Measurements from ENCODE around the gene SLC35G6. TPM values are rescaled to one million over a fixed set of nuclear protein-coding genes. Genes with fewer than 3 reads are reported as not detected.

SLC35G6 gene
- total and polyA plus RNA-seq, 2 experiments from 2014 or later = 0.16 TPM; not detected in 1

- TF ChIP-seq, protein P1, sequence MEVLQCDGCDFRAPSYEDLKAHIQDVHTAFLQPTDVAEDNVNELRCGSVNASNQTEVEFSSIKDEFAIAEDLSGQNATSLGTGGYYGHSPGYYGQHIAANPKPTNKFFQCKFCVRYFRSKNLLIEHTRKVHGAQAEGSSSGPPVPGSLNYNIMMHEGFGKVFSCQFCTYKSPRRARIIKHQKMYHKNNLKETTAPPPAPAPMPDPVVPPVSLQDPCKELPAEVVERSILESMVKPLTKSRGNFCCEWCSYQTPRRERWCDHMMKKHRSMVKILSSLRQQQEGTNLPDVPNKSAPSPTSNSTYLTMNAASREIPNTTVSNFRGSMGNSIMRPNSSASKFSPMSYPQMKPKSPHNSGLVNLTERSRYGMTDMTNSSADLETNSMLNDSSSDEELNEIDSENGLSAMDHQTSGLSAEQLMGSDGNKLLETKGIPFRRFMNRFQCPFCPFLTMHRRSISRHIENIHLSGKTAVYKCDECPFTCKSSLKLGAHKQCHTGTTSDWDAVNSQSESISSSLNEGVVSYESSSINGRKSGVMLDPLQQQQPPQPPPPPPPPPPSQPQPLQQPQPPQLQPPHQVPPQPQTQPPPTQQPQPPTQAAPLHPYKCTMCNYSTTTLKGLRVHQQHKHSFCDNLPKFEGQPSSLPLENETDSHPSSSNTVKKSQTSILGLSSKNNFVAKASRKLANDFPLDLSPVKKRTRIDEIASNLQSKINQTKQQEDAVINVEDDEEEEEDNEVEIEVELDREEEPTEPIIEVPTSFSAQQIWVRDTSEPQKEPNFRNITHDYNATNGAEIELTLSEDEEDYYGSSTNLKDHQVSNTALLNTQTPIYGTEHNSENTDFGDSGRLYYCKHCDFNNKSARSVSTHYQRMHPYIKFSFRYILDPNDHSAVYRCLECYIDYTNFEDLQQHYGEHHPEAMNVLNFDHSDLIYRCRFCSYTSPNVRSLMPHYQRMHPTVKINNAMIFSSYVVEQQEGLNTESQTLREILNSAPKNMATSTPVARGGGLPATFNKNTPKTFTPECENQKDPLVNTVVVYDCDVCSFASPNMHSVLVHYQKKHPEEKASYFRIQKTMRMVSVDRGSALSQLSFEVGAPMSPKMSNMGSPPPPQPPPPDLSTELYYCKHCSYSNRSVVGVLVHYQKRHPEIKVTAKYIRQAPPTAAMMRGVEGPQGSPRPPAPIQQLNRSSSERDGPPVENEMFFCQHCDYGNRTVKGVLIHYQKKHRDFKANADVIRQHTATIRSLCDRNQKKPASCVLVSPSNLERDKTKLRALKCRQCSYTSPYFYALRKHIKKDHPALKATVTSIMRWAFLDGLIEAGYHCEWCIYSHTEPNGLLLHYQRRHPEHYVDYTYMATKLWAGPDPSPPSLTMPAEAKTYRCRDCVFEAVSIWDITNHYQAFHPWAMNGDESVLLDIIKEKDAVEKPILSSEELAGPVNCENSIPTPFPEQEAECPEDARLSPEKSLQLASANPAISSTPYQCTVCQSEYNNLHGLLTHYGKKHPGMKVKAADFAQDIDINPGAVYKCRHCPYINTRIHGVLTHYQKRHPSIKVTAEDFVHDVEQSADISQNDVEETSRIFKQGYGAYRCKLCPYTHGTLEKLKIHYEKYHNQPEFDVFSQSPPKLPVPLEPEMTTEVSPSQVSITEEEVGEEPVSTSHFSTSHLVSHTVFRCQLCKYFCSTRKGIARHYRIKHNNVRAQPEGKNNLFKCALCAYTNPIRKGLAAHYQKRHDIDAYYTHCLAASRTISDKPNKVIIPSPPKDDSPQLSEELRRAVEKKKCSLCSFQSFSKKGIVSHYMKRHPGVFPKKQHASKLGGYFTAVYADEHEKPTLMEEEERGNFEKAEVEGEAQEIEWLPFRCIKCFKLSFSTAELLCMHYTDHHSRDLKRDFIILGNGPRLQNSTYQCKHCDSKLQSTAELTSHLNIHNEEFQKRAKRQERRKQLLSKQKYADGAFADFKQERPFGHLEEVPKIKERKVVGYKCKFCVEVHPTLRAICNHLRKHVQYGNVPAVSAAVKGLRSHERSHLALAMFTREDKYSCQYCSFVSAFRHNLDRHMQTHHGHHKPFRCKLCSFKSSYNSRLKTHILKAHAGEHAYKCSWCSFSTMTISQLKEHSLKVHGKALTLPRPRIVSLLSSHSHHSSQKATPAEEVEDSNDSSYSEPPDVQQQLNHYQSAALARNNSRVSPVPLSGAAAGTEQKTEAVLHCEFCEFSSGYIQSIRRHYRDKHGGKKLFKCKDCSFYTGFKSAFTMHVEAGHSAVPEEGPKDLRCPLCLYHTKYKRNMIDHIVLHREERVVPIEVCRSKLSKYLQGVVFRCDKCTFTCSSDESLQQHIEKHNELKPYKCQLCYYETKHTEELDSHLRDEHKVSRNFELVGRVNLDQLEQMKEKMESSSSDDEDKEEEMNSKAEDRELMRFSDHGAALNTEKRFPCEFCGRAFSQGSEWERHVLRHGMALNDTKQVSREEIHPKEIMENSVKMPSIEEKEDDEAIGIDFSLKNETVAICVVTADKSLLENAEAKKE (CRISPR knock-in tag; IDR thresholded peaks at IDR 0.05) = no peak
- TF ChIP-seq NANOG (IDR thresholded peaks at IDR 0.05; ENCODE audit: borderline replicate concordance) = no peak
These were observed 30.9 kb downstream of the SLC35G6 start (continued) for GRCh38 chr17:7512105-7512504.

- H4K20me1 ChIP-seq (replicated peaks; ENCODE audit: insufficient read depth) = no peaks in the 10 kb centered on the region
- no peak for TF ChIP-seq EZH2 (IDR thresholded peaks at IDR 0.05; ENCODE audit: low read depth, unreplicated experiment)
- H3F3A ChIP-seq (replicated peaks; ENCODE audit: low read depth) = 0 out of 2 replicates have a peak, but pooled peaks cover 2% of the 10 kb centered on the region
- H3K27me3 ChIP-seq (ENCODE audit: insufficient read depth) = no peaks in the 10 kb centered on the region
- no peak overlapping the region for H3K27ac ChIP-seq (ENCODE audit: low read depth)
- H3K4me1 Mint-ChIP-seq = 0 out of 3 replicates have a peak, but pooled peaks cover 2% of the 10 kb centered on the region
- H3K9me2 ChIP-seq (ENCODE audit: insufficient read depth) = no peaks in the 10 kb centered on the region
- no peaks in the 10 kb centered on the region; the same call in 2 of the 3 replicates for H3K9me3 Mint-ChIP-seq
- DNase-seq (ENCODE audit: low spot score) (no peak), ATAC-seq (no peak)
- no peak overlapping the region for H2AFZ ChIP-seq
- no peaks in the 10 kb centered on the region for H3K4me1 ChIP-seq (ENCODE audit: insufficient read depth)
- no peak overlapping the region for H3K4me3 ChIP-seq
- H3K27ac Mint-ChIP-seq = no peak overlapping the region
- peaks cover 13% of the 10 kb centered on the region for H3K27me3 Mint-ChIP-seq (ENCODE audit: insufficient read depth, low read depth, poor library complexity)
- no peak overlapping the region for H3K4me3 Mint-ChIP-seq
- peaks cover 62% of the 10 kb centered on the region for H3K36me3 Mint-ChIP-seq (ENCODE audit: low read depth)
- no peaks in the 10 kb centered on the region for H3K79me2 ChIP-seq (replicated peaks; ENCODE audit: insufficient read depth)
- no peak overlapping the region for H3K4me2 ChIP-seq
- peaks cover 6% of the 10 kb centered on the region; the same call in 1 of the 2 replicates for H3K36me3 ChIP-seq (ENCODE audit: insufficient read depth)
These were observed 31.7 kb downstream of the SLC35G6 start for GRCh38 chr17:7512824-7513540.

All from GM23338 (cell line).